ENCODE data around the gene ARSI.

DNA sequence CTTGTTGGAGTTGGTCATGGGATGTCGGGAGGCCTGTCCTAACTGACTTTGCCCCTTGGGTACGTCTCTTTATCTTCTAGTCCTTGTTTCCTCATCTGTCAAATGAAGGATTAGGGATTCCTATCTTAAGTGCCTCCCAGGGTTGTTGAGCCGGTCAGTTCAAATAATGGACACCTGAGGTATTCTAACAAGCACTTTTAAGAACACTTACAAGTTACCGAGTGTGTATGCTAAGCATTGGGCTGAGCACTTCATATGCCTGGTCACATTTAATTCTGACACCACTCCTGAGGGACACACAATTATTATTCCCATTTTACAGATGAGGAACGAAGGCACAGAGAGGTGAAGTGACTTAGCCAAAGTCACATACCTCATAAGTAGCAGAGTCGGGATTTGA lies 50.2 kb downstream of the ARSI start:
- TF ChIP-seq PKNOX1 (IDR thresholded peaks at IDR 0.05), result no peak
- TF ChIP-seq ZNF384 (IDR thresholded peaks at IDR 0.05), result no peak
- TF ChIP-seq FOXA1 (IDR thresholded peaks at IDR 0.05), result no peak
- no peak for TF ChIP-seq NFRKB (IDR thresholded peaks at IDR 0.05)
- no peak for TF ChIP-seq FOXM1 (IDR thresholded peaks at IDR 0.05; ENCODE audit: borderline replicate concordance)
- TF ChIP-seq SP1 (IDR thresholded peaks at IDR 0.05), result no peak
- TF ChIP-seq BHLHE40 (IDR thresholded peaks at IDR 0.05; ENCODE audit: borderline replicate concordance), result no peak
- no peak for TF ChIP-seq HDGF (IDR thresholded peaks at IDR 0.05; ENCODE audit: borderline replicate concordance)
